Sigmoid colon (tissue), 4 donors: ENCODE data around the gene PDE2A.

Source experiments
- EP300 ChIP-seq, 4 donors: sonication (generic); formaldehyde crosslinking; IDR thresholded peaks; one replicate each; pipeline ENCODE4 v1.6.1; 2017; ENCODE audit warnings: antibody characterized with exemption in 4 of 4
- POLR2A ChIP-seq, 2 donors: fragments of 450-650 bp; IDR thresholded peaks; one replicate each; pipeline ENCODE4 v1.6.1; 2016; ENCODE audit warnings: antibody characterized with exemption in 2 of 2, mild to moderate bottlenecking in 2 of 2, moderate library complexity in 2 of 2
- POLR2AphosphoS5 ChIP-seq, 4 donors: sonication (generic); formaldehyde crosslinking; IDR thresholded peaks; one replicate each; pipeline ENCODE4 v1.6.1; 2017; ENCODE audit warnings: antibody characterized with exemption in 4 of 4
- TF ChIP-seq, protein P1 (sequence below), 4 experiments: fragments of 450-650 bp in 3 of 4; fragments of 200-600 bp in 1 of 4; IDR thresholded peaks; one replicate each; pipeline ENCODE4 v1.5.1; 2016 to 2019; ENCODE audit warnings: antibody characterized with exemption in 4 of 4, mild to moderate bottlenecking in 3 of 4, moderate library complexity in 2 of 4

DNA sequence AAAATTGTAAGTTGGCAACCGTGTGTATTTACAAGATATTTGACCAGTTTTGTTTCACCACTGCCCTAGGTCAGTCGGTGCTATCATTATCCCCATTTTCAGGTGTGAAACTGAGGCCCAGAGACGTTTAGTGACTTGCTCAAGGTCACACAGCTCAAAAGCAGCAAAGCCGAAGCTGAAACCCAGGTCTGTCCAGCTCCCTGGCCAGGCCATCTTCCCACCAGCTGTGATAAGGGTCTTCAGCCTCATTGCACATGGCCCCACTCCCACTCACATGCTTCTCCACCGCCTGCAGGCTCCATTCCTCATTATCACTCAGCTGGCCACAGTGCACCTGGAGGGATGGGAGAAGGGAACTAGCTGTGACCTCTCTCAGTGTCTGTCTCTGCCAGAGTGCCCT is 83.2 kb downstream of the PDE2A start:
- TF ChIP-seq, protein P1, sequence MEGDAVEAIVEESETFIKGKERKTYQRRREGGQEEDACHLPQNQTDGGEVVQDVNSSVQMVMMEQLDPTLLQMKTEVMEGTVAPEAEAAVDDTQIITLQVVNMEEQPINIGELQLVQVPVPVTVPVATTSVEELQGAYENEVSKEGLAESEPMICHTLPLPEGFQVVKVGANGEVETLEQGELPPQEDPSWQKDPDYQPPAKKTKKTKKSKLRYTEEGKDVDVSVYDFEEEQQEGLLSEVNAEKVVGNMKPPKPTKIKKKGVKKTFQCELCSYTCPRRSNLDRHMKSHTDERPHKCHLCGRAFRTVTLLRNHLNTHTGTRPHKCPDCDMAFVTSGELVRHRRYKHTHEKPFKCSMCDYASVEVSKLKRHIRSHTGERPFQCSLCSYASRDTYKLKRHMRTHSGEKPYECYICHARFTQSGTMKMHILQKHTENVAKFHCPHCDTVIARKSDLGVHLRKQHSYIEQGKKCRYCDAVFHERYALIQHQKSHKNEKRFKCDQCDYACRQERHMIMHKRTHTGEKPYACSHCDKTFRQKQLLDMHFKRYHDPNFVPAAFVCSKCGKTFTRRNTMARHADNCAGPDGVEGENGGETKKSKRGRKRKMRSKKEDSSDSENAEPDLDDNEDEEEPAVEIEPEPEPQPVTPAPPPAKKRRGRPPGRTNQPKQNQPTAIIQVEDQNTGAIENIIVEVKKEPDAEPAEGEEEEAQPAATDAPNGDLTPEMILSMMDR (IDR thresholded peaks at IDR 0.05): no peak
- TF ChIP-seq POLR2AphosphoS5 (IDR thresholded peaks at IDR 0.05) (no peak), POLR2A (IDR thresholded peaks at IDR 0.05) (no peak), EP300 (IDR thresholded peaks at IDR 0.05) (no peak)
